A549 treated with CpdA at 1 μM for 4 hours (cell line): Measurements from ENCODE around the gene RNASE3. TPM values are rescaled to one million over a fixed set of nuclear protein-coding genes. Genes with fewer than 3 reads are reported as not detected.

Source experiments
- total RNA-seq: library from RNA; stranded (reverse); fragments of 200-300 nt; extraction: Qiagen RNA extraction; gene quantifications from 5 replicates; pipeline ENCODE4 v1.2.3, GENCODE V29; 2022; ENCODE audit warnings: low read depth

The RNASE3 gene
- total RNA-seq = not detected in 5 replicates

DNA sequence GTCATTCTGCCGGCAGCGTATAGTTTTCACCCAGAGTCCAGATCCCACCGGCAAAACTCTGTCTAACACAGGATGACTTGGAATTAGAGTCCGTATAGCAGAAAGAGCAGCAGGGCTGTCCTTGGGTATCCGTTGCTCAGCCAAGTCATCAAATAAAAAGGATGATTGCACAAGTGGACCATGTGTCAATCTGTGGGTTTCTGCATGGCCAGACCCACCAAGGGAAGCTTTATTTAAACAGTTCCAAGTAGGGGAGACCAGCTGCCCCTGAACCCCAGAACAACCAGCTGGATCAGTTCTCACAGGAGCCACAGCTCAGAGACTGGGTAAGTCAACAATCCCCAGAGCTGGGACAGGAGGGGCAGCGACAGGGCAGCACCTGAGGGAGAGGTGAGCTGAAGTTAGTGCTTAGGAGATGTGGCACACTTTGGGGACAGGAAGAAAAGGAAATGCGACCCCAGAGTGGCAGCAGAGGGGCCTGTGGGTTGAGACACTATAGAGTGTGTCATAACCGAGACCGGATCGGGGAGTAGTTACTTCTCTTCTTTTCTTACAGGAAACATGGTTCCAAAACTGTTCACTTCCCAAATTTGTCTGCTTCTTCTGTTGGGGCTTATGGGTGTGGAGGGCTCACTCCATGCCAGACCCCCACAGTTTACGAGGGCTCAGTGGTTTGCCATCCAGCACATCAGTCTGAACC is at the start of gene RNASE3:
RNASE3 (plus strand) TSS at position 260 of the 700 bp plus-strand sequence; CDS start at position 562, 302 bp downstream.

Other genes with a start within 250 kb of the RNASE3 start
- gene OR6S1, start 249.7 kb upstream of the RNASE3 start, total RNA-seq = not detected in 5 replicates
- 5.4 to 9.5 TPM (median 7.2 TPM) in 5 replicates for gene RNASE4, start 206.8 kb upstream of the RNASE3 start, total RNA-seq
- gene ANG, start 202.6 kb upstream of the RNASE3 start, total RNA-seq = 7.5 to 12.2 TPM (median 10.6 TPM) in 5 replicates
- gene EDDM3A, start 145.5 kb upstream of the RNASE3 start, total RNA-seq = not detected in 5 replicates
- gene EDDM3B, start 123.0 kb upstream of the RNASE3 start, total RNA-seq = not detected in 5 replicates
- not detected in 5 replicates for gene RNASE6, start 110.1 kb upstream of the RNASE3 start, total RNA-seq
- 0.16 to 0.35 TPM (median 0.24 TPM) in 3 of 5 replicates, not detected in the others for gene RNASE1, start 88.5 kb upstream of the RNASE3 start, total RNA-seq
- gene RNASE2, start 64.1 kb downstream of the RNASE3 start, total RNA-seq = not detected in 5 replicates
- gene METTL17, start 98.6 kb downstream of the RNASE3 start, total RNA-seq = 69.5 to 77.9 TPM (median 73.5 TPM) in 5 replicates
- gene SLC39A2, start 107.9 kb downstream of the RNASE3 start, total RNA-seq = not detected in 5 replicates
- gene NDRG2, start 133.7 kb downstream of the RNASE3 start, total RNA-seq = 2.5 to 3.5 TPM (median 3.1 TPM) in 5 replicates
- gene TPPP2, start 138.8 kb downstream of the RNASE3 start, total RNA-seq = not detected in 5 replicates
- not detected in 5 replicates for gene RNASE13, start 143.4 kb downstream of the RNASE3 start, total RNA-seq
- not detected in 5 replicates for gene RNASE7, start 151.0 kb downstream of the RNASE3 start, total RNA-seq
- gene RNASE8, start 166.4 kb downstream of the RNASE3 start, total RNA-seq = not detected in 5 replicates
- 9.2 to 13.5 TPM (median 12.9 TPM) in 5 replicates for gene ARHGEF40, start 178.9 kb downstream of the RNASE3 start, total RNA-seq
- 21.2 to 30.3 TPM (median 29.2 TPM) in 5 replicates for gene ZNF219, start 207.3 kb downstream of the RNASE3 start, total RNA-seq
- gene TMEM253, start 209.7 kb downstream of the RNASE3 start, total RNA-seq = 0.40 to 1.1 TPM (median 0.80 TPM) in 5 replicates